HCT116 (cell line): ENCODE results near the gene COTL1. TPM values are rescaled to one million over a fixed set of nuclear protein-coding genes. Genes with fewer than 3 reads are reported as not detected.

Experiments
- ATAC-seq: fragments of 200-7000 bp; cut with Tn5 transposase; 2 replicates; pipeline ENCODE4 v1.9.1; 2020; ENCODE audit warnings: mild to moderate bottlenecking, moderate library complexity
- BruUV-seq: library from RNA; stranded (reverse); fragments of 400-500 nt; replicated peaks from 2 replicates; lab custom pipeline; 2021; lab: Mats Ljungman, UMichigan
- CTCF ChIA-PET: fragments of 300-600 bp; sonication (Branson Sonifier 250); formaldehyde crosslinking; loops from one replicate; lab custom pipeline; 2021; ENCODE audit warnings: antibody characterized with exemption; lab: Charles Lee
- POLR2A ChIA-PET: fragments of 300-600, 350-600 bp; sonication (Branson Sonifier 250); formaldehyde crosslinking; loops from one replicate; lab custom pipeline; 2021; ENCODE audit warnings: antibody characterized with exemption; lab: Charles Lee
- RAD21 ChIA-PET, 2 experiments: fragments of 300-600 bp; sonication (Branson Sonifier 250); formaldehyde crosslinking; loops; one replicate each; lab custom pipeline; 2023; ENCODE audit warnings: low total read pairs in 2 of 2; ENCODE audit not compliant: uncharacterized antibody in 2 of 2, unreplicated experiment in 2 of 2, low non-redundant PET in 1 of 2; lab: Charles Lee
- DNase-seq: peaks from one replicate; pipeline ENCODE4 v3.0.0-alpha.2; 2010; ENCODE audit warnings: low read depth, low spot score
- H2AFZ ChIP-seq: fragments of 200-600 bp; shearing (Covaris generic), sonication (generic); 2 replicates; pipeline ENCODE4 v1.6.1; 2017; ENCODE audit warnings: low read depth, mixed run types, mixed read lengths, antibody characterized with exemption, low read length; ENCODE audit not compliant: poor library complexity, severe bottlenecking
- H3K27ac ChIP-seq: 2 replicates; pipeline ENCODE4 v1.5.1; 2012; ENCODE audit warnings: low read depth, low read length
- H3K27me3 ChIP-seq: fragments of 200-600 bp; sonication (generic); 2 replicates; pipeline ENCODE4 v1.6.1; 2016; ENCODE audit warnings: mixed run types, low read length, mixed read lengths; ENCODE audit not compliant: insufficient read depth
- H3K36me3 ChIP-seq, 2 experiments: fragments of 200-500 bp in 1 of 2; fragments of 200-600 bp in 1 of 2; sonication (Bioruptor generic) in 1 of 2; sonication (generic) in 1 of 2; 2 replicates each; pipeline versions ENCODE4 v1.5.1 to v1.6.1; 2014 to 2016; ENCODE audit warnings: low read length in 2 of 2, inconsistent platforms in 1 of 2, mixed read lengths in 1 of 2, mixed run types in 1 of 2; ENCODE audit not compliant: insufficient read depth in 2 of 2, control insufficient read depth in 1 of 2
- H3K4me1 ChIP-seq, 2 experiments: fragments of 200-600 bp in 1 of 2; sonication (generic) in 1 of 2; 2 replicates each; pipeline versions ENCODE4 v1.5.1 to v1.6.1; 2012 to 2017; ENCODE audit warnings: low read length in 2 of 2, inconsistent platforms in 1 of 2, mild to moderate bottlenecking in 1 of 2, mixed read lengths in 1 of 2, mixed run types in 1 of 2, moderate library complexity in 1 of 2; ENCODE audit not compliant: insufficient read depth in 2 of 2, control insufficient read depth in 1 of 2
- H3K4me2 ChIP-seq: fragments of 200-600 bp; sonication (generic); 2 replicates; pipeline ENCODE4 v1.6.1; 2017; ENCODE audit warnings: mixed run types, low read length, mixed read lengths
- H3K4me3 ChIP-seq, 2 experiments: fragments of 200-600 bp in 1 of 2; sonication (generic) in 1 of 2; replicated peaks in 1 of 2; 2 replicates each; pipeline ENCODE4 v1.5.1; 2011 to 2016; ENCODE audit warnings: low read length in 2 of 2, control low read depth in 1 of 2, low read depth in 1 of 2, mild to moderate bottlenecking in 1 of 2, mixed read lengths in 1 of 2, mixed run types in 1 of 2
- H3K79me2 ChIP-seq: fragments of 200-600 bp; sonication (generic); 2 replicates; pipeline ENCODE4 v1.6.1; 2017; ENCODE audit warnings: mild to moderate bottlenecking, mixed run types, low read length, moderate library complexity, mixed read lengths; ENCODE audit not compliant: insufficient read depth
- H3K9ac ChIP-seq: fragments of 200-600 bp; sonication (generic); 2 replicates; pipeline ENCODE4 v1.6.1; 2016; ENCODE audit warnings: low read length, mixed read lengths
- H3K9me2 ChIP-seq: fragments of 200-600 bp; sonication (generic), shearing (Covaris generic); 2 replicates; pipeline ENCODE4 v1.6.1; 2017; ENCODE audit warnings: mixed run types, mild to moderate bottlenecking, moderate library complexity; ENCODE audit not compliant: insufficient read depth
- H3K9me3 ChIP-seq, 2 experiments: fragments of 200-500 bp in 1 of 2; fragments of 200-600 bp in 1 of 2; sonication (Bioruptor generic) in 1 of 2; sonication (generic) in 1 of 2; 2 replicates each; pipeline ENCODE4 v1.6.1; 2014 to 2017; ENCODE audit warnings: low read length in 2 of 2, mixed read lengths in 2 of 2, inconsistent platforms in 1 of 2, low read depth in 1 of 2, mild to moderate bottlenecking in 1 of 2, mixed run types in 1 of 2, moderate library complexity in 1 of 2; ENCODE audit not compliant: control insufficient read depth in 1 of 2, insufficient read depth in 1 of 2
- H4K20me1 ChIP-seq: fragments of 200-600 bp; sonication (generic), shearing (Covaris generic); 2 replicates; pipeline ENCODE4 v1.6.1; 2017; ENCODE audit warnings: mixed run types, mild to moderate bottlenecking, moderate library complexity; ENCODE audit not compliant: insufficient read depth
- ATF3 ChIP-seq: IDR thresholded peaks from 2 replicates; pipeline ENCODE4 v1.6.1; 2012
- CTCF ChIP-seq, 3 experiments: fragments of 200-600 bp in 1 of 3; sonication (generic) in 1 of 3; IDR thresholded peaks in 2 of 3; conservative IDR thresholded peaks in 1 of 3; 2 replicates each; pipeline ENCODE4 v1.5.1; 2012 to 2017; ENCODE audit warnings: low read depth in 2 of 3, low read length in 2 of 3, antibody characterized with exemption in 1 of 3, borderline replicate concordance in 1 of 3, control low read depth in 1 of 3, mild to moderate bottlenecking in 1 of 3, mixed read lengths in 1 of 3, mixed run types in 1 of 3, moderate library complexity in 1 of 3; ENCODE audit not compliant: insufficient read depth in 1 of 3
- EGR1 ChIP-seq: IDR thresholded peaks from 2 replicates; pipeline ENCODE4 v1.6.1; 2012; ENCODE audit warnings: low read depth
- FOSL1 ChIP-seq: IDR thresholded peaks from 2 replicates; pipeline ENCODE4 v1.6.1; 2012; ENCODE audit warnings: low read depth
- JUND ChIP-seq: IDR thresholded peaks from 2 replicates; pipeline ENCODE4 v1.6.1; 2012
- MAX ChIP-seq: IDR thresholded peaks from 2 replicates; pipeline ENCODE4 v1.6.1; 2012
- POLR2A ChIP-seq: IDR thresholded peaks from 2 replicates; pipeline ENCODE4 v1.7.0; 2011; ENCODE audit warnings: borderline replicate concordance; ENCODE audit not compliant: insufficient read depth, insufficient read length; ENCODE audit errors: extremely low read depth
- POLR2AphosphoS5 ChIP-seq: IDR thresholded peaks from 2 replicates; pipeline ENCODE4 v1.6.1; 2011; ENCODE audit warnings: mild to moderate bottlenecking, low read depth, low read length, moderate library complexity
- REST ChIP-seq: IDR thresholded peaks from 2 replicates; pipeline ENCODE4 v1.6.1; 2012; ENCODE audit warnings: low read depth
- SP1 ChIP-seq: IDR thresholded peaks from 2 replicates; pipeline ENCODE4 v1.6.1; 2012; ENCODE audit warnings: low read depth
- TCF7L2 ChIP-seq: IDR thresholded peaks from 2 replicates; pipeline ENCODE4 v1.7.0; 2011; ENCODE audit warnings: borderline replicate concordance, inconsistent platforms; ENCODE audit not compliant: insufficient read depth, insufficient read length; ENCODE audit errors: extremely low read depth
- YY1 ChIP-seq: IDR thresholded peaks from 2 replicates; pipeline ENCODE4 v1.6.1; 2011; ENCODE audit warnings: low read length, low read depth, moderate library complexity, mild to moderate bottlenecking; ENCODE audit not compliant: insufficient replicate concordance; ENCODE audit errors: extremely low read depth
- ZBTB33 ChIP-seq: IDR thresholded peaks from 2 replicates; pipeline ENCODE4 v1.6.1; 2011; ENCODE audit warnings: mild to moderate bottlenecking, low read length, moderate library complexity; ENCODE audit not compliant: insufficient replicate concordance; ENCODE audit errors: extremely low read depth
- intact Hi-C: fragments of 100-400 bp; cut with micrococcal nuclease; formaldehyde crosslinking; loops from 2 replicates; pipeline ENCODE4 v1.10.0; 2022
- total RNA-seq: library from RNA; stranded (reverse); gene quantifications from one replicate; pipeline ENCODE4 v1.2.1, GENCODE V29; 2021; ENCODE audit not compliant: unreplicated experiment

The COTL1 gene
- total RNA-seq, 1 experiment from 2014 or later: 276 TPM

- no peak for TF ChIP-seq CTCF (IDR thresholded peaks at IDR 0.05 in 2 of 3, conservative IDR thresholded peaks at IDR 0.05 in 1 of 3; ENCODE audit: borderline replicate concordance in 1 of 3, insufficient read depth in 1 of 3, low read depth in 2 of 3, low read length in 2 of 3)
- no peak for TF ChIP-seq ATF3
- TF ChIP-seq SP1: no peak
- no peak for TF ChIP-seq YY1
- no peak for TF ChIP-seq FOSL1
These were observed 86.2 kb downstream of the COTL1 start (continued) for GRCh38 chr16:84531671-84532111.

- RAD21 ChIA-PET: no interaction called here
- POLR2A ChIA-PET: no interaction called here
- no peak for TF ChIP-seq ZBTB33
- TF ChIP-seq POLR2A: no peak
- TF ChIP-seq JUND: no peak
- no peak for TF ChIP-seq CTCF (IDR thresholded peaks at IDR 0.05 in 2 of 3, conservative IDR thresholded peaks at IDR 0.05 in 1 of 3; ENCODE audit: borderline replicate concordance in 1 of 3, insufficient read depth in 1 of 3, low read depth in 2 of 3, low read length in 2 of 3)
- TF ChIP-seq REST: no peak
- TF ChIP-seq TCF7L2: no peak
- no peak for TF ChIP-seq FOSL1
- TF ChIP-seq SP1: no peak
- TF ChIP-seq EGR1: no peak
- no peak for TF ChIP-seq POLR2AphosphoS5
- TF ChIP-seq MAX: no peak
These were observed 87.3 kb downstream of the COTL1 start for GRCh38 chr16:84530590-84530989.

More at GRCh38 chr16:84530590-84530989, 87.3 kb downstream of the COTL1 start:
- no TSS peak for BruUV-seq
- no peaks in the 10 kb centered on the region for H3K9me2 ChIP-seq
- no peak overlapping the region for H3K4me3 ChIP-seq
- ATAC-seq (no peak), DNase-seq (no peak)
- intact Hi-C loops: no loop called here
- H3K79me2 ChIP-seq: no peaks in the 10 kb centered on the region
- CTCF ChIA-PET: no interaction called here
- no peak overlapping the region for H3K9ac ChIP-seq
- H4K20me1 ChIP-seq: no peaks in the 10 kb centered on the region
- peaks cover 3 to 17% of the 10 kb centered on the region in 2 experiments; a peak in 1 of 4 replicates for H3K4me1 ChIP-seq
- H3K36me3 ChIP-seq: no peaks in the 10 kb centered on the region
- H3K27ac ChIP-seq: no peak overlapping the region
- H3K4me2 ChIP-seq: no peak overlapping the region
- H3K27me3 ChIP-seq: 0 out of 2 replicates have a peak, but pooled peaks cover 4% of the 10 kb centered on the region
- peaks cover 0 to 6% of the 10 kb centered on the region in 2 experiments; a peak in 1 of 4 replicates for H3K9me3 ChIP-seq
- no peak overlapping the region for H2AFZ ChIP-seq
